ENCODE results near the gene DIO3. TPM values are rescaled to one million over a fixed set of nuclear protein-coding genes. Genes with fewer than 3 reads are reported as not detected.
"Not testable (repeated sequence)": the region's sequence is repeated elsewhere in the genome, so short reads cannot be mapped to it uniquely, and the experiment has no call there.

DIO3 gene
- total RNA-seq, 1 donor from 2014 or later = 0.51 TPM

GRCh38 chr14:101554991-101555668 lies 6.2 kb upstream of the DIO3 start:
- Mint-ChIP-seq H3K27me3 (ENCODE audit: low read depth) (peaks cover 54% of the 10 kb centered on the region), H3K27ac (ENCODE audit: unreplicated experiment) (no peak overlapping the region)

GRCh38 chr14:101555669-101556043 lies 5.6 kb upstream of the DIO3 start:
- not testable (repeated sequence) for H3K4me1 Mint-ChIP-seq; H3K27ac Mint-ChIP-seq (ENCODE audit: unreplicated experiment)
- H3K27me3 Mint-ChIP-seq (ENCODE audit: low read depth) = peaks cover 55% of the 10 kb centered on the region

More at GRCh38 chr14:101554991-101555668, 6.2 kb upstream of the DIO3 start:
- H3K4me1 Mint-ChIP-seq = no peaks in the 10 kb centered on the region
- H3K4me3 Mint-ChIP-seq = no peak overlapping the region
- H3K36me3 Mint-ChIP-seq (ENCODE audit: low read depth) = no peaks in the 10 kb centered on the region
- TF ChIP-seq CTCF (conservative IDR thresholded peaks at IDR 0.05) = no peak
- DNase-seq (ENCODE audit: low read depth, low spot score) = no peak
- no peaks in the 10 kb centered on the region for H3K9me3 Mint-ChIP-seq

GRCh38 chr14:101556131-101556530 lies 5.2 kb upstream of the DIO3 start:
- H3K27me3 Mint-ChIP-seq (ENCODE audit: low read depth) = peaks cover 55% of the 10 kb centered on the region
- no peak overlapping the region for H3K4me3 Mint-ChIP-seq
- DNase-seq (ENCODE audit: low read depth, low spot score) = no peak
- no peaks in the 10 kb centered on the region for H3K36me3 Mint-ChIP-seq (ENCODE audit: low read depth)
- no peaks in the 10 kb centered on the region for H3K4me1 Mint-ChIP-seq
- H3K9me3 Mint-ChIP-seq = no peaks in the 10 kb centered on the region
- H3K27ac Mint-ChIP-seq (ENCODE audit: unreplicated experiment) = no peak overlapping the region
- no peak for TF ChIP-seq CTCF (conservative IDR thresholded peaks at IDR 0.05)

More at GRCh38 chr14:101555669-101556043, 5.6 kb upstream of the DIO3 start:
- H3K9me3 Mint-ChIP-seq; DNase-seq (ENCODE audit: low read depth, low spot score); H3K36me3 Mint-ChIP-seq (ENCODE audit: low read depth); H3K4me3 Mint-ChIP-seq: not testable (repeated sequence)

GRCh38 chr14:101556566-101557320 lies 4.6 kb upstream of the DIO3 start:
- Mint-ChIP-seq H3K4me3 (no peak overlapping the region), H3K4me1 (no peaks in the 10 kb centered on the region), H3K9me3 (no peaks in the 10 kb centered on the region), H3K27ac (ENCODE audit: unreplicated experiment) (no peak overlapping the region), H3K36me3 (ENCODE audit: low read depth) (no peaks in the 10 kb centered on the region), H3K27me3 (ENCODE audit: low read depth) (peaks cover 61% of the 10 kb centered on the region)
- no peak for TF ChIP-seq CTCF (conservative IDR thresholded peaks at IDR 0.05)
- no peak for DNase-seq (ENCODE audit: low read depth, low spot score)

GRCh38 chr14:101557321-101557695 lies 4.0 kb upstream of the DIO3 start:
- no peak overlapping the region for H3K4me3 Mint-ChIP-seq
- TF ChIP-seq CTCF (conservative IDR thresholded peaks at IDR 0.05) = no peak

More at GRCh38 chr14:101557321-101557695, 4.0 kb upstream of the DIO3 start:
- H3K9me3 Mint-ChIP-seq = no peaks in the 10 kb centered on the region
- no peaks in the 10 kb centered on the region for H3K36me3 Mint-ChIP-seq (ENCODE audit: low read depth)
- H3K4me1 Mint-ChIP-seq = no peaks in the 10 kb centered on the region
- no peak for DNase-seq (ENCODE audit: low read depth, low spot score)
- H3K27me3 Mint-ChIP-seq (ENCODE audit: low read depth) = peaks cover 66% of the 10 kb centered on the region
- no peak overlapping the region for H3K27ac Mint-ChIP-seq (ENCODE audit: unreplicated experiment)

Data from neural crest cell (in vitro differentiated cells).